D341Med (cell line): ENCODE data around the gene CACNG8.

Source experiments
- DNase-seq: peaks from one replicate; pipeline ENCODE4 v3.0.0; 2012; ENCODE audit warnings: low spot score

The CACNG8 gene

DNA sequence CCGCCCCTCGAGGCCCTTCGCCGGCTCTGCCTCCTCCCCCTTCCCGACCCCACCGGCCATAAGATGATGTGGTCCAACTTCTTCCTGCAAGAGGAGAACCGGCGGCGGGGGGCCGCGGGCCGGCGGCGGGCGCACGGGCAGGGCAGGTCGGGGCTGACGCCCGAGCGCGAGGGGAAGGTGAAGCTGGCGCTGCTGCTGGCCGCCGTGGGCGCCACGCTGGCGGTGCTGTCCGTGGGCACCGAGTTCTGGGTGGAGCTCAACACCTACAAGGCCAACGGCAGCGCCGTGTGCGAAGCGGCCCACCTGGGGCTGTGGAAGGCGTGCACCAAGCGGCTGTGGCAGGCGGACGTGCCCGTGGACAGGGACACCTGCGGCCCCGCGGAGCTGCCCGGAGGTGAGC, 30.1 kb downstream of the CACNG8 start:
- DNase-seq = peak; percentile 27

- no peak for DNase-seq
Measured at GRCh38 chr19:53993448-53993847, 30.7 kb downstream of the CACNG8 start.

- no peak for DNase-seq
Measured at GRCh38 chr19:53994811-53995210, 32.1 kb downstream of the CACNG8 start.

DNA sequence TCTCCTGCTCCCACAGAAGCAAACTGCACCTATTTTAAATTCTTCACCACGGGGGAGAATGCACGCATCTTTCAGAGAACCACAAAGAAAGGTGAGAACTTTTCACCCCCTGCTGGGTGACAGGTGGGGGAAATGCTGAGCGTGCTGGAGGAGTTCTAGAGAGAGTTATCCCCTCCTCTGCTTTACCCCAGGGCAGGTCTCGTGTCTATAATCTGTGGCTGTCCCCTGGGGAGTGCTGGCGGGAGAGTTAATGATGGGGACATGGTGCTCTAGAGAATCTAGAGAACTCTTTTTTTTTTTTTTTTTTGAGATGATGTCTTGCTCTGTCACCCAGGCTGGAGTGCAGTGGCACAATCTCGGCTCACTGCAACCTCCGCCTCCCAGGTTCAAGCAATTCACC, 35.5 kb downstream of the CACNG8 start:
- DNase-seq = no peak

GRCh38 chr19:53999694-54000093, 37.0 kb downstream of the CACNG8 start:
- no peak for DNase-seq

GRCh38 chr19:54001496-54001895, 38.8 kb downstream of the CACNG8 start:
- DNase-seq = no peak

- no peak for DNase-seq
Measured at GRCh38 chr19:54002495-54003315, 40.0 kb downstream of the CACNG8 start.

- DNase-seq = no peak
Measured at GRCh38 chr19:54009440-54009839, 46.7 kb downstream of the CACNG8 start.

DNA sequence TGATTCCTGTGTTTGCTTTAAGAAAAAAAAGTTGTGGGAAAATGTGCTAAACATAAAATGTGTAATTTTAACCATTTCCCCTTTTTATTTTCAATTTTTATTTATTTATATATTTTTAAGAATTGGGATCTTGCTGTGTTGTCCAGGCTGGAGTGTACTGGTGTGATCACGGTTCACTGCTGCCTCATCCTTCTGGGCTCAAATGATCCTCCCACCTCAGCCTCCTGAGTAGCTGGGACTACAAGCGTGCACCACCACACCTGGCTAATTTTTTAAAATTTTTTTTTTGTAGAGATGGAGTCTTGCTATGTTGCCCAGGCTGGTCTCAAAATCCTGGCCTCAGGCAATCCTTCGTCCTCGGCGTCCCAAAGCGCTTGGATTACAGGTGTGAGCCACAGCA, 47.7 kb downstream of the CACNG8 start:
- no peak for DNase-seq

DNA sequence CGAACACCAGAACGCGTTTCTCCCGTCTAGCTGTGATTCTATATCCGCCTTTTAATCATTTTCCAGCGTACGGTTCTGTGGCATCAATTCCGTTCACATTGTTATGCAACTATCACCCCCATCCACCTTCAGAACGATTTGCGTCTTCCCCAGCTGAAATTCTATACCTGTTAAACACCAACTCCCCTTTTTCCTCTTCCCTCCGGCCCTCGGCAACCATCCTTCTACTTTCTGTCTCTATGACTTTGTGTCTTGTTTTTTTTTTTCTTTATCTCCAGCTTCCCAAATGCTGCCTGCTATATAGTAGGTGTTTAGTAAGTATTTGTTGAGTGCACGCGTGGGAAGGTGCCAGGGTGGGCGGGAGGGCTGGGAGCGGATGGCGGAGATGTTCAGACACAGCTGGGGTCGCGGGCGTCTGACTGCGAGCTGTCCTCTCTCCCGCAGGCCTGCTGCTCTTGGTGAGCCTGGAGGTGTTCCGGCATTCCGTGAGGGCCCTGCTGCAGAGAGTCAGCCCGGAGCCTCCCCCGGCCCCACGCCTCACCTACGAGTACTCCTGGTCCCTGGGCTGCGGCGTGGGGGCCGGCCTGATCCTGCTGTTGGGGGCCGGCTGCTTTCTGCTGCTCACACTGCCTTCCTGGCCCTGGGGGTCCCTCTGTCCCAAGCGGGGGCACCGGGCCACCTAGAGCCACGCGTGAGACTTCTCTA, 48.9 kb downstream of the CACNG8 start:
- DNase-seq = no peak

GRCh38 chr19:54013866-54014265, 51.1 kb downstream of the CACNG8 start:
- DNase-seq = no peak

- DNase-seq = no peak
Measured at GRCh38 chr19:54014920-54015560, 52.3 kb downstream of the CACNG8 start.

GRCh38 chr19:54017261-54017660, 54.5 kb downstream of the CACNG8 start:
- no peak for DNase-seq

DNA sequence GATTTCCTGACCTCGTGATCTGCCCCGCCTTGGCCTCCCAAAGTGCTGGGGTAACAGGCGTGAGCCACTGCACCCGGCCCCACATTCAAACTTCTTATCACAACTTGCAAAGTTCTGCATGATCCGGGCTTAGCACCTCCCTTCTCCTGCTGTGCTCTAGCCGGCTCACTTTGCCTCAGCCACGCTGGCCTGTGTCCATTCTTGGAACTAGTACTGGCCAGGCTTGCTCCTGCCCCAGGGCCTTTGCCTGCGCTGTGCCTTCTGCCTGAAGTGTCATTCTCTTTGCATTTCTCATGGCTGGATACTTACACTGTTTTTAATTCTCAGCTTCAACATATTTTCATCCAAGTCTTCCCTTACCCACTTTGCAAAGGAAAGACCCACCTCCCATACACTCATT, 58.6 kb downstream of the CACNG8 start:
- DNase-seq = no peak

DNA sequence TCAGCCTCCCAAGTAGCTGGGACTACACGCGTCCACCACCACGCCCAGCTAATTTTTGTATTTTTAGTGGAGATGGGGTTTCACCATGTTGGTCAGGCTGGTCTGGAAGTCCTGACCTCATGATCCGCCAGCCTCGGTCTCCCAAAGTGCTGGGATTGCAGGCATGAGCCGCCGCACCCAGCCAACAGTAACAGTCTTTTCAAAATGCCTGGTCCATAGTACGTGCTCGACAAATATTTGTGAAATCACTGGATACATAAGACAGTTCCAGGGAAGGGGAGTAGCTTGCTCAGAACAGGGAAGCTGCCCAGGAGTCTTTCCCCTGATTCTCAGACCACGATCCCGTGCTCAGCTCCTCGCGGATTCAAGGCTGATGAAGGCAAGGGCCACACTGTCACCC, 59.2 kb downstream of the CACNG8 start:
- no peak for DNase-seq

DNA sequence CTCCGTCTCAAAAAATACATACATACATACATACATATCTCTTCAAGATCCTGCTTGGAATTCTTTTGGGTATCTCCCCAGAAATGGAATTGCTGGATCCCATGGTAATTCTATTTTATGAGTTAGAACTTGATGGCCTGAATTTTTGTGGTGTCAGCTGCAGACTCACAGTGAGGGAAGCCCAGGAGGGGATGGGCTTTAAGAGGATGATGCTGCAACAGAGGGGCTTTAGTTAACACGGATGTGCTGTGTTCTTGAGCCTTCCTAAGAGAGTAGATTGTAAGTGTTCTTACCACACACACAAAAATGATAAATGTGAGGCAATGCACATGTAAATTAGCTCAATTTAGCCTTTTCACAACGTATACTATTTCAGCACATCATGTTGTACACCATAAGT, 60.5 kb downstream of the CACNG8 start:
- no peak for DNase-seq

DNA sequence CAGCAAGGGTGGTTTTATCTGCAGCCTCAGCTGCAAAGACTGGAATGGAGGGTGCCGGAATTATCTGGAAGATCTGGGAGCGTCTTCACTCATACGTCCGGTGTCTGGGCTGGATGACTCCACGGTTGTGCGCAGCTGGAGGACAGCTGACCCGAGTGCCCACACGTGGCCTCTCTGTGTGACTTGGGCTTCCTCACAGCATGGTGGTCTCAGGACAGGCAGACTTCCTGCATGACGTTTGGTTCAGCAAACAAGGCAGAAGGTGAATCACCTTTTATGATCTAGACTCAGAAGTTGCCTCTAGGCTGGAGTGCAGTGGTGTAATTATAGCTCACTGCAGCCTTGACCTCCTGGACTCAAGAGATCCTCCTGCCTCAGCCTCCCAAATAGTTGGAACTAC, 61.9 kb downstream of the CACNG8 start:
- DNase-seq = no peak

DNA sequence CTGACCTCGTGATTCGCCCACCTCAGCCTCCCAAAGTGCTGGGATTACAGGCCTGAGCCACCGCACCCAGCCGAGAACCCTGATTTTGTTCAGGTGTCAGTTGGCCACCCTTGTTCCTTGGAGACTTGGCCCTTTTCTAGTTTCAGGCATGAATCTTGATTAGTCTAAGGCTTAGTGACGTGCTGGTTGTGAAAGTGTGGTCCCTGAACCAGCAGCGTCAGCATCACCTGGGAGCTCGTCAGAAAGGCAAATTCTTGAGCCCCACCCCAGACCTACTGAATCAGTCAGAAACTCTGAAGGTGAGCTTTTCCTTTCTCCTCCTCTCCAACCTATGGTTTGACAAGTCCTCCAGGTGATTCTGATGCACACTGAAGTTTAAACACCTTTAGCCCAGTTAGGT, 63.9 kb downstream of the CACNG8 start:
- no peak for DNase-seq

GRCh38 chr19:54029301-54029700, 66.6 kb downstream of the CACNG8 start:
- no peak for DNase-seq

GRCh38 chr19:54029930-54030490, 67.3 kb downstream of the CACNG8 start:
- peak; percentile 70 for DNase-seq

DNA sequence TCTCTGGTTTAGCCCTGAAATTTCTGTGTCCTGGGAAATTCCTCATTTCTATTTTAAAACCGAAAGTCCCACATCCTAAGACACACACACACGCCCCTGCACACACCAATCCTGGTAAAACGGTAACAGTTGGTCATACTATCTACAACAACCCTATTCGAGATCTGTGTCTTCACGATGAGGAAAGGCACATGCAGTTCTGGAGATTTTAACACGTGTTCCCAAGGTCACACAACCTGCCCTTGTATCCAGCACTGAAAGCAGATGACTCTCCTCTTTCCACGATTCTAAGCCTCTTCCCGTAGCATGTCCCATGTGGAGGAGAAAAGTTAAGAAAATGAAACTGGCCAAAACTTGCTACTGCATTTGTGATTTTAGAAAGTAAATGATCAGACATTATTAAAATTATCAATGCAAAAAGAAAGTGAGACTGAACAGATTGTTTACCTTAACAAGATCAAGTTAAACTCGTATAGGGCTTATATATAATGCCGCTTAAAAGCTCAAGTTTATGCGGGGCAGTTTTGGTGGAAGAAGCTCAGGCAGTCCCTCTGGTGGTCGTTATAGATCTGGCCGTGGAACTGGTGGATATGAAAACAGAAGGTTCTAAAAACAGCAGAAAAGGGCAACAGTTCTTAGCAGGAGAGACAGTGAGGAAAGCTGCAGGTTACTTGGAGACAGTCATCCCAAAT, 68.3 kb downstream of the CACNG8 start:
- no peak for DNase-seq
